Measurements from ENCODE around the gene INSIG1.

Gene INSIG1

GRCh38 chr7:155270861-155271260 is 26.8 kb upstream of the INSIG1 start:
- Histone ChIP-seq H3K4me3 (ENCODE audit: low read depth, low read length) (no peak overlapping the region), H3K36me3 (replicated peaks) (no peaks in the 10 kb centered on the region), H3K27ac (peak overlapping the region; percentile 68), H3K27me3 (replicated peaks) (no peaks in the 10 kb centered on the region)
- in situ Hi-C loops (cut with HindIII; ENCODE audit: low pct_ligation_motif_present, low sequenced_read_pairs), result no loop called here
- TF ChIP-seq CTCF (IDR thresholded peaks at IDR 0.05; ENCODE audit: low read depth, low read length, missing control alignments), result no peak
- DNase-seq, result no peak

GRCh38 chr7:155274633-155275355 is 22.9 kb upstream of the INSIG1 start:
- Histone ChIP-seq H3K27me3 (replicated peaks) (no peaks in the 10 kb centered on the region), H3K4me3 (ENCODE audit: low read depth, low read length) (no peak overlapping the region), H3K27ac (no peak overlapping the region), H3K36me3 (replicated peaks) (no peaks in the 10 kb centered on the region)
- no peak for TF ChIP-seq CTCF (IDR thresholded peaks at IDR 0.05; ENCODE audit: low read depth, low read length, missing control alignments)
- in situ Hi-C loops (cut with HindIII; ENCODE audit: low pct_ligation_motif_present, low sequenced_read_pairs), result no loop called here
- no peak for DNase-seq

GRCh38 chr7:155276042-155276799 is 21.5 kb upstream of the INSIG1 start:
- in situ Hi-C loops (cut with HindIII; ENCODE audit: low pct_ligation_motif_present, low sequenced_read_pairs), result no loop called here
- H3K4me3 ChIP-seq (ENCODE audit: low read depth, low read length), result no peak overlapping the region
- no peak overlapping the region for H3K27ac ChIP-seq
- no peaks in the 10 kb centered on the region for H3K36me3 ChIP-seq (replicated peaks)
- DNase-seq, result no peak
- no peak for TF ChIP-seq CTCF (IDR thresholded peaks at IDR 0.05; ENCODE audit: low read depth, low read length, missing control alignments)
- H3K27me3 ChIP-seq (replicated peaks), result no peaks in the 10 kb centered on the region

GRCh38 chr7:155276800-155277375 is 20.8 kb upstream of the INSIG1 start:
- no peak for DNase-seq
- Histone ChIP-seq H3K27me3 (replicated peaks) (no peaks in the 10 kb centered on the region), H3K27ac (no peak overlapping the region), H3K4me3 (ENCODE audit: low read depth, low read length) (no peak overlapping the region), H3K36me3 (replicated peaks) (no peaks in the 10 kb centered on the region)
- in situ Hi-C loops (cut with HindIII; ENCODE audit: low pct_ligation_motif_present, low sequenced_read_pairs), result no loop called here
- no peak for TF ChIP-seq CTCF (IDR thresholded peaks at IDR 0.05; ENCODE audit: low read depth, low read length, missing control alignments)

- in situ Hi-C loops (cut with HindIII; ENCODE audit: low pct_ligation_motif_present, low sequenced_read_pairs), result no loop called here
- Histone ChIP-seq H3K27ac (no peak overlapping the region), H3K27me3 (replicated peaks) (no peaks in the 10 kb centered on the region), H3K36me3 (replicated peaks) (no peaks in the 10 kb centered on the region), H3K4me3 (ENCODE audit: low read depth, low read length) (no peak overlapping the region)
- no peak for DNase-seq
- no peak for TF ChIP-seq CTCF (IDR thresholded peaks at IDR 0.05; ENCODE audit: low read depth, low read length, missing control alignments)
Measured at GRCh38 chr7:155277385-155277994, 20.2 kb upstream of the INSIG1 start.
